GM12892 (cell line): ENCODE measurements around the gene ERBB2.

Experiments used
- POLR2A ChIP-seq: IDR thresholded peaks from 2 replicates; pipeline ENCODE4 v1.6.1; 2011; ENCODE audit warnings: low read depth, low read length, control low read depth
- POLR2AphosphoS5 ChIP-seq: IDR thresholded peaks from 2 replicates; pipeline ENCODE4 v1.6.1; 2011; ENCODE audit warnings: low read depth, low read length, control low read depth
- TAF1 ChIP-seq: IDR thresholded peaks from 2 replicates; pipeline ENCODE4 v1.6.1; 2011; ENCODE audit warnings: low read depth, mild to moderate bottlenecking, control low read depth, low read length, borderline replicate concordance

- no peak for TF ChIP-seq POLR2A
- no peak for TF ChIP-seq TAF1
- TF ChIP-seq POLR2AphosphoS5, result no peak
Observed at GRCh38 chr17:39711851-39712250, 12.0 kb downstream of the ERBB2 start.
